Neural cell (in vitro differentiated cells): ENCODE results near the gene ZMAT2. TPM values are rescaled to one million over a fixed set of nuclear protein-coding genes. Genes with fewer than 3 reads are reported as not detected.

ENCODE experiments used
- H2AFZ ChIP-seq: fragments of 200-600, 300-800 bp; sonication (generic), shearing (Covaris generic); 2 replicates; pipeline ENCODE4 v1.6.0; 2014; ENCODE audit warnings: low read depth, mild to moderate bottlenecking, antibody characterized with exemption, low read length, moderate library complexity
- H3F3A ChIP-seq: fragments of 200-600 bp; shearing (Covaris generic); 2 replicates; pipeline ENCODE4 v1.6.1; 2016; ENCODE audit warnings: mild to moderate bottlenecking, moderate library complexity, mixed read lengths, antibody characterized with exemption, low read length; ENCODE audit not compliant: insufficient read depth, poor library complexity, severe bottlenecking
- H3K27ac ChIP-seq: fragments of 200-600, 300-800 bp; sonication (generic), shearing (Covaris generic); 2 replicates; pipeline ENCODE4 v1.5.1; 2014; ENCODE audit warnings: mild to moderate bottlenecking, low read length, moderate library complexity
- H3K27me3 ChIP-seq: fragments of 300-800, 200-600 bp; sonication (generic), shearing (Covaris generic); 2 replicates; pipeline ENCODE4 v1.6.0; 2014; ENCODE audit warnings: mild to moderate bottlenecking, low read depth, low read length, moderate library complexity; ENCODE audit not compliant: insufficient read depth
- H3K36me3 ChIP-seq: fragments of 300-800, 200-600 bp; sonication (generic), shearing (Covaris generic); 2 replicates; pipeline ENCODE4 v1.5.1; 2014; ENCODE audit warnings: mild to moderate bottlenecking, antibody characterized with exemption, low read length, moderate library complexity; ENCODE audit not compliant: insufficient read depth
- H3K4me2 ChIP-seq: fragments of 300-800, 200-600 bp; sonication (generic), shearing (Covaris generic); 2 replicates; pipeline ENCODE4 v1.6.0; 2014; ENCODE audit warnings: mild to moderate bottlenecking, low read length
- H3K4me3 ChIP-seq: fragments of 300-800, 200-600 bp; sonication (generic), shearing (Covaris generic); 2 replicates; pipeline ENCODE4 v1.5.1; 2014; ENCODE audit warnings: mild to moderate bottlenecking, low read length, moderate library complexity
- H3K79me2 ChIP-seq: fragments of 200-600 bp; shearing (Covaris generic); replicated peaks from 2 replicates; pipeline ENCODE4 v1.6.0; 2014; ENCODE audit warnings: mild to moderate bottlenecking, low read length, moderate library complexity; ENCODE audit not compliant: insufficient read depth
- H3K9ac ChIP-seq: fragments of 300-800, 200-600 bp; sonication (generic), shearing (Covaris generic); 2 replicates; pipeline ENCODE4 v1.6.1; 2016; ENCODE audit warnings: mild to moderate bottlenecking, low read length, mixed read lengths
- H3K9me2 ChIP-seq: fragments of 200-600 bp; shearing (Covaris generic); 2 replicates; pipeline ENCODE4 v1.6.1; 2016; ENCODE audit warnings: mild to moderate bottlenecking, low read length, mixed read lengths; ENCODE audit not compliant: insufficient read depth
- H3K9me3 ChIP-seq: fragments of 200-600, 300-800 bp; sonication (generic), shearing (Covaris generic); 2 replicates; pipeline ENCODE4 v1.6.1; 2016; ENCODE audit warnings: mild to moderate bottlenecking, mixed run types, low read length, moderate library complexity, mixed read lengths
- H4K20me1 ChIP-seq: fragments of 200-600 bp; shearing (Covaris generic); 2 replicates; pipeline ENCODE4 v1.6.1; 2016; ENCODE audit warnings: mild to moderate bottlenecking, mixed run types; ENCODE audit not compliant: insufficient read depth
- CTCF ChIP-seq: fragments of 450-650 bp; IDR thresholded peaks from 2 replicates; pipeline ENCODE4 v1.5.1; 2014; ENCODE audit warnings: antibody characterized with exemption, mild to moderate bottlenecking, moderate library complexity; ENCODE audit not compliant: poor library complexity, severe bottlenecking
- EP300 ChIP-seq: fragments of 450-650 bp; conservative IDR thresholded peaks from 2 replicates; pipeline ENCODE4 v1.6.1; 2014; ENCODE audit warnings: antibody characterized with exemption, mild to moderate bottlenecking, moderate library complexity; ENCODE audit not compliant: poor library complexity, severe bottlenecking
- EZH2 ChIP-seq: fragments of 200-600, 300-800 bp; shearing (Covaris generic), sonication (generic); IDR thresholded peaks from 2 replicates; pipeline ENCODE4 v1.6.1; 2014; ENCODE audit warnings: antibody characterized with exemption, low read length, borderline replicate concordance, mild to moderate bottlenecking; ENCODE audit not compliant: insufficient read depth, poor library complexity, severe bottlenecking
- MXI1 ChIP-seq: fragments of 450-650 bp; conservative IDR thresholded peaks from 2 replicates; pipeline ENCODE4 v1.6.1; 2014; ENCODE audit warnings: antibody characterized with exemption, mild to moderate bottlenecking; ENCODE audit not compliant: poor library complexity, severe bottlenecking
- POLR2AphosphoS5 ChIP-seq: IDR thresholded peaks from 2 replicates; pipeline ENCODE4 v1.6.1; 2012
- RAD21 ChIP-seq: fragments of 450-650 bp; conservative IDR thresholded peaks from 2 replicates; pipeline ENCODE4 v1.6.1; 2014; ENCODE audit warnings: antibody characterized with exemption, mild to moderate bottlenecking, moderate library complexity
- REST ChIP-seq: IDR thresholded peaks from 2 replicates; pipeline ENCODE4 v1.6.1; 2012; ENCODE audit warnings: borderline replicate concordance
- SMC3 ChIP-seq: fragments of 450-650 bp; conservative IDR thresholded peaks from 2 replicates; pipeline ENCODE4 v1.6.1; 2014; ENCODE audit warnings: antibody characterized with exemption, mild to moderate bottlenecking, moderate library complexity; ENCODE audit not compliant: poor library complexity
- TAF1 ChIP-seq: IDR thresholded peaks from 2 replicates; pipeline ENCODE4 v1.6.1; 2012; ENCODE audit warnings: low read depth
- polyA plus RNA-seq: library from polyadenylated mRNA; depleted of rRNA; stranded (reverse); fragments of >200 nt; gene quantifications from 2 replicates; pipeline ENCODE4 v1.2.3, GENCODE V29; 2014

Gene ZMAT2
- polyA plus RNA-seq, 1 donor from 2014 or later: 170 TPM

GRCh38 chr5:140674629-140675028, 25.6 kb upstream of the ZMAT2 start:
- Histone ChIP-seq H3K79me2 (no peaks in the 10 kb centered on the region), H3K4me2 (no peak overlapping the region), H3K36me3 (peaks cover 20% of the 10 kb centered on the region), H3K9ac (no peak overlapping the region), H3K27ac (no peak overlapping the region), H2AFZ (no peak overlapping the region), H4K20me1 (no peaks in the 10 kb centered on the region), H3K27me3 (no peaks in the 10 kb centered on the region), H3K9me2 (no peaks in the 10 kb centered on the region), H3K4me3 (no peak overlapping the region), H3K9me3 (no peaks in the 10 kb centered on the region), H3F3A (no peaks in the 10 kb centered on the region)
- TF ChIP-seq MXI1 (no peak), REST (no peak), POLR2AphosphoS5 (no peak), EZH2 (no peak), CTCF (no peak), RAD21 (no peak), EP300 (no peak), TAF1 (no peak), SMC3 (no peak)

GRCh38 chr5:140677947-140678346, 22.3 kb upstream of the ZMAT2 start:
- Histone ChIP-seq H3K36me3 (peaks cover 20% of the 10 kb centered on the region), H2AFZ (no peak overlapping the region), H4K20me1 (no peaks in the 10 kb centered on the region), H3K4me3 (no peak overlapping the region), H3K27ac (no peak overlapping the region), H3K9me3 (no peaks in the 10 kb centered on the region), H3F3A (no peaks in the 10 kb centered on the region), H3K79me2 (no peaks in the 10 kb centered on the region), H3K9ac (no peak overlapping the region), H3K4me2 (no peak overlapping the region), H3K9me2 (no peaks in the 10 kb centered on the region), H3K27me3 (no peaks in the 10 kb centered on the region)
- TF ChIP-seq RAD21 (no peak), EZH2 (no peak), POLR2AphosphoS5 (no peak), MXI1 (no peak), CTCF (no peak), TAF1 (no peak), EP300 (no peak), SMC3 (no peak), REST (no peak)
